HCT116 (cell line): ENCODE data around the gene EYA4.

Experiments used
- CEBPB ChIP-seq: IDR thresholded peaks from 2 replicates; pipeline ENCODE4 v1.6.1; 2012; ENCODE audit warnings: low read depth
- FOSL1 ChIP-seq: IDR thresholded peaks from 2 replicates; pipeline ENCODE4 v1.6.1; 2012; ENCODE audit warnings: low read depth
- POLR2A ChIP-seq: IDR thresholded peaks from 2 replicates; pipeline ENCODE4 v1.7.0; 2011; ENCODE audit warnings: borderline replicate concordance; ENCODE audit not compliant: insufficient read depth, insufficient read length; ENCODE audit errors: extremely low read depth
- SIN3A ChIP-seq: IDR thresholded peaks from 2 replicates; pipeline ENCODE4 v1.6.1; 2012; ENCODE audit warnings: low read depth
- SRF ChIP-seq: IDR thresholded peaks from 2 replicates; pipeline ENCODE4 v1.6.1; 2012; ENCODE audit warnings: low read depth
- YY1 ChIP-seq: IDR thresholded peaks from 2 replicates; pipeline ENCODE4 v1.6.1; 2011; ENCODE audit warnings: low read length, low read depth, moderate library complexity, mild to moderate bottlenecking; ENCODE audit not compliant: insufficient replicate concordance; ENCODE audit errors: extremely low read depth
- ZFX ChIP-seq: fragments of 450-650 bp; IDR thresholded peaks from 2 replicates; pipeline ENCODE4 v1.6.1; 2017
- TF ChIP-seq, protein P1 (sequence below), 3 experiments: fragments of 200-600 bp in 1 of 3; sonication (generic) in 1 of 3; IDR thresholded peaks in 2 of 3; conservative IDR thresholded peaks in 1 of 3; 2 replicates each; pipeline ENCODE4 v1.5.1; 2012 to 2017; ENCODE audit warnings: low read depth in 2 of 3, low read length in 2 of 3, antibody characterized with exemption in 1 of 3, borderline replicate concordance in 1 of 3, control low read depth in 1 of 3, mild to moderate bottlenecking in 1 of 3, mixed read lengths in 1 of 3, mixed run types in 1 of 3, moderate library complexity in 1 of 3; ENCODE audit not compliant: insufficient read depth in 1 of 3
- TF ChIP-seq, protein P2 (sequence below): IDR thresholded peaks from 2 replicates; pipeline ENCODE4 v1.6.1; 2011; ENCODE audit warnings: mild to moderate bottlenecking, low read length, moderate library complexity; ENCODE audit not compliant: insufficient replicate concordance; ENCODE audit errors: extremely low read depth

DNA sequence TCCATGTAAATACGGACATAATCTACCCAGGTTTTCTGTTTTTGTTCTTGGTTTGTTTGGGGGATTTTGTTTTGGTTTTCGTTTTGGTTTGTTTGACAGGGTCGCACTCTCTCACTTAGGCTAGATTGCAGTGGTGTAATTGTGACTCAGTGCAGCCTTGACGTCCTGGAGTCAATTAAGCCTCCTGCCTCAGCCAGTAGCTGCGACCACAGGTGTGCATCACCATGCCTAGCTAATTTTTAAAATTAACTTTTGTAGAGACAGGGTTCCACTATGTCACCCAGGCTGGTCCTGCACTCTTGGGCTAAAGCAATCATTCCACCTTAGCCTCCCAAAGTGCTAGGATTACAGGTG, 37.8 kb upstream of the EYA4 start:
- TF ChIP-seq ZFX (no peak), FOSL1 (no peak), POLR2A (no peak), YY1 (no peak), SIN3A (no peak), SRF (no peak), CEBPB (no peak)
- TF ChIP-seq, protein P1, sequence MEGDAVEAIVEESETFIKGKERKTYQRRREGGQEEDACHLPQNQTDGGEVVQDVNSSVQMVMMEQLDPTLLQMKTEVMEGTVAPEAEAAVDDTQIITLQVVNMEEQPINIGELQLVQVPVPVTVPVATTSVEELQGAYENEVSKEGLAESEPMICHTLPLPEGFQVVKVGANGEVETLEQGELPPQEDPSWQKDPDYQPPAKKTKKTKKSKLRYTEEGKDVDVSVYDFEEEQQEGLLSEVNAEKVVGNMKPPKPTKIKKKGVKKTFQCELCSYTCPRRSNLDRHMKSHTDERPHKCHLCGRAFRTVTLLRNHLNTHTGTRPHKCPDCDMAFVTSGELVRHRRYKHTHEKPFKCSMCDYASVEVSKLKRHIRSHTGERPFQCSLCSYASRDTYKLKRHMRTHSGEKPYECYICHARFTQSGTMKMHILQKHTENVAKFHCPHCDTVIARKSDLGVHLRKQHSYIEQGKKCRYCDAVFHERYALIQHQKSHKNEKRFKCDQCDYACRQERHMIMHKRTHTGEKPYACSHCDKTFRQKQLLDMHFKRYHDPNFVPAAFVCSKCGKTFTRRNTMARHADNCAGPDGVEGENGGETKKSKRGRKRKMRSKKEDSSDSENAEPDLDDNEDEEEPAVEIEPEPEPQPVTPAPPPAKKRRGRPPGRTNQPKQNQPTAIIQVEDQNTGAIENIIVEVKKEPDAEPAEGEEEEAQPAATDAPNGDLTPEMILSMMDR (IDR thresholded peaks at IDR 0.05 in 2 of 3, conservative IDR thresholded peaks at IDR 0.05 in 1 of 3; ENCODE audit: borderline replicate concordance in 1 of 3, insufficient read depth in 1 of 3, low read depth in 2 of 3, low read length in 2 of 3), result no peak
- TF ChIP-seq, protein P2, sequence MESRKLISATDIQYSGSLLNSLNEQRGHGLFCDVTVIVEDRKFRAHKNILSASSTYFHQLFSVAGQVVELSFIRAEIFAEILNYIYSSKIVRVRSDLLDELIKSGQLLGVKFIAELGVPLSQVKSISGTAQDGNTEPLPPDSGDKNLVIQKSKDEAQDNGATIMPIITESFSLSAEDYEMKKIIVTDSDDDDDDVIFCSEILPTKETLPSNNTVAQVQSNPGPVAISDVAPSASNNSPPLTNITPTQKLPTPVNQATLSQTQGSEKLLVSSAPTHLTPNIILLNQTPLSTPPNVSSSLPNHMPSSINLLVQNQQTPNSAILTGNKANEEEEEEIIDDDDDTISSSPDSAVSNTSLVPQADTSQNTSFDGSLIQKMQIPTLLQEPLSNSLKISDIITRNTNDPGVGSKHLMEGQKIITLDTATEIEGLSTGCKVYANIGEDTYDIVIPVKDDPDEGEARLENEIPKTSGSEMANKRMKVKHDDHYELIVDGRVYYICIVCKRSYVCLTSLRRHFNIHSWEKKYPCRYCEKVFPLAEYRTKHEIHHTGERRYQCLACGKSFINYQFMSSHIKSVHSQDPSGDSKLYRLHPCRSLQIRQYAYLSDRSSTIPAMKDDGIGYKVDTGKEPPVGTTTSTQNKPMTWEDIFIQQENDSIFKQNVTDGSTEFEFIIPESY, result no peak
